Omental fat pad (tissue), 4 donors: Measurements from ENCODE around the gene DGCR8. TPM values are rescaled to one million over a fixed set of nuclear protein-coding genes. Genes with fewer than 3 reads are reported as not detected.

Experiments
- ATAC-seq: fragments of 150-250 bp; one replicate; pipeline ENCODE4 v1.9.1; 2016; ENCODE audit warnings: mild to moderate bottlenecking, moderate library complexity; ENCODE audit not compliant: low FRiP score
- DNase-seq: peaks from one replicate; pipeline ENCODE4 v3.0.0-alpha.2; 2019; ENCODE audit warnings: low spot score
- total RNA-seq, 4 donors: library from RNA; depleted of rRNA; stranded (reverse); fragments of >200 nt; gene quantifications; one replicate each; pipeline ENCODE4 v1.1.0, GENCODE V29; 2016
- TF ChIP-seq, protein P1 (sequence below), 3 donors: fragments of 450-650 bp; IDR thresholded peaks; one replicate each; pipeline ENCODE4 v1.5.1; 2016 to 2017; ENCODE audit warnings: antibody characterized with exemption in 3 of 3, mild to moderate bottlenecking in 3 of 3, moderate library complexity in 2 of 3

DGCR8 gene
- total RNA-seq, 4 donors from 2014 or later, result 16.9 to 33.5 (median 24.1) TPM

DNA sequence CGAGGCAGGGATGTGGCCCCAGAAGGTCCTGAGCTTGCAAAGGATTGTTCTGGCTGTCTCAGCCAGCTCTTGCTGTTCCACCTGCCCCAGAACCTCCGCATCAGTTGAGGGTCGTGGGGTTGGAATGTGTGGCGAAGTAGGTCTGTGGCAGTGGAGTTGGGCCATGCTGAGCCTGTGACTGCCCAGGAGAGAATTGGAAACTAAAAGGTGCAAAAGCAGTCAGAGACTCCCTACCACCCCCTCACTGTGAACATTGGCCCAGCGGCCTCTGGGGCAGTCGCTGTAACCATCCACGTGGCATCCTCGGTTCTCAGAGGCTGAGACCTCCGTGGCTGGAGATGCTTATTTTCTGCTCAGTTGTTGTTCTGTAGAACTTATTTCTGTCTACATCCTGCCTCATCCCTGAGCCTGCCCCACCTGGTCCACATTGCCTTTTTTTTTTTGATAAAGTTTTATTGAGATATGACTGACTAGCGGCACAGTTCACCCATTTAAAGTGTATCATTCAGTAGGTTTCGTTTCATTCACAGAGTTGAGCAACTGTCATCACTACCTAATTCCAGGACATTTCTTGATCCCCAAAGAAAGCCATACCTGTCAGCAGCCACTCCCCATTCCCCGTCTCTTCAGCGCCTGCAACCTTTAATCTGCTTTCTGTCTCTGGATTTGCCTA, 22.3 kb upstream of the DGCR8 start:
- TF ChIP-seq, protein P1, sequence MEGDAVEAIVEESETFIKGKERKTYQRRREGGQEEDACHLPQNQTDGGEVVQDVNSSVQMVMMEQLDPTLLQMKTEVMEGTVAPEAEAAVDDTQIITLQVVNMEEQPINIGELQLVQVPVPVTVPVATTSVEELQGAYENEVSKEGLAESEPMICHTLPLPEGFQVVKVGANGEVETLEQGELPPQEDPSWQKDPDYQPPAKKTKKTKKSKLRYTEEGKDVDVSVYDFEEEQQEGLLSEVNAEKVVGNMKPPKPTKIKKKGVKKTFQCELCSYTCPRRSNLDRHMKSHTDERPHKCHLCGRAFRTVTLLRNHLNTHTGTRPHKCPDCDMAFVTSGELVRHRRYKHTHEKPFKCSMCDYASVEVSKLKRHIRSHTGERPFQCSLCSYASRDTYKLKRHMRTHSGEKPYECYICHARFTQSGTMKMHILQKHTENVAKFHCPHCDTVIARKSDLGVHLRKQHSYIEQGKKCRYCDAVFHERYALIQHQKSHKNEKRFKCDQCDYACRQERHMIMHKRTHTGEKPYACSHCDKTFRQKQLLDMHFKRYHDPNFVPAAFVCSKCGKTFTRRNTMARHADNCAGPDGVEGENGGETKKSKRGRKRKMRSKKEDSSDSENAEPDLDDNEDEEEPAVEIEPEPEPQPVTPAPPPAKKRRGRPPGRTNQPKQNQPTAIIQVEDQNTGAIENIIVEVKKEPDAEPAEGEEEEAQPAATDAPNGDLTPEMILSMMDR (IDR thresholded peaks at IDR 0.05), result no peak
- ATAC-seq (no peak), DNase-seq (no peak)

DNA sequence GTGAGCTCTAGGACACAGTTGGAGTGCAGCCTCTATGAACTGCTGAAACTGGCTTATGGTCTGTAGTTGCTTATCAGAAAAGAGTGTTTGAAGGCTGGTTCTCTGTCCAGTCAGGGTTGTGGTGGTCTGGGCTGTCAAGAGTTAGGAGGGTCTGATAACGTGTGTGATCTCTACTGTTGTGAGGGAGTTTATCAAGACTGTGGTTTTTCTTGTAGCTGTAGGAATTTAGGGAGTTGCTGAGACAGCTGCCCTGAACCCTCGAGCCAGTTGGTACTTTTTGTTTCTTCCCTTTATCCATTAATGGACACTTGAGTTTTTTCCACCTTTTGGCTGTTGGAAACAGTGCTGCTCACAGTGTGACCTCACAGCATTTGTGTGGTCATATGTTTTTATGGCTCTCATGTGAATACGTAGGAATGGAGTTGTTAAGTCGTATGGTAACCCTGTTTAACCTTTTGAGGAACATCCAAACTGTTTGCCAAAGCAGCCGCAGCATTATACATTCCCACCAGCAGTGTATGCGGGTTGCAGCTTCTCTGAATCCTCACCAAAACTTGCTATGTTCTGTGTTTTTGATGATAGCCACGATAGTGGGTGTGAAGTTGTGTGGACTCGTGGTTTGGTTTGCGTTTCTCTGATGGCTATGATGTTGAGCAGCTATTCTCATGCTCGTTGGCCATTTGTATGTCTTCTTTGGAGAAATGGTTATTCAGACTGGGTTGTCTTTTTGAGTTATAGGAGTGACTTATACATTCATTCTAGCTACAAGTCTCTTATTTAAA, 20.9 kb upstream of the DGCR8 start:
- ATAC-seq (no peak), DNase-seq (no peak)
- TF ChIP-seq, protein P1 (IDR thresholded peaks at IDR 0.05), result no peak

DNA sequence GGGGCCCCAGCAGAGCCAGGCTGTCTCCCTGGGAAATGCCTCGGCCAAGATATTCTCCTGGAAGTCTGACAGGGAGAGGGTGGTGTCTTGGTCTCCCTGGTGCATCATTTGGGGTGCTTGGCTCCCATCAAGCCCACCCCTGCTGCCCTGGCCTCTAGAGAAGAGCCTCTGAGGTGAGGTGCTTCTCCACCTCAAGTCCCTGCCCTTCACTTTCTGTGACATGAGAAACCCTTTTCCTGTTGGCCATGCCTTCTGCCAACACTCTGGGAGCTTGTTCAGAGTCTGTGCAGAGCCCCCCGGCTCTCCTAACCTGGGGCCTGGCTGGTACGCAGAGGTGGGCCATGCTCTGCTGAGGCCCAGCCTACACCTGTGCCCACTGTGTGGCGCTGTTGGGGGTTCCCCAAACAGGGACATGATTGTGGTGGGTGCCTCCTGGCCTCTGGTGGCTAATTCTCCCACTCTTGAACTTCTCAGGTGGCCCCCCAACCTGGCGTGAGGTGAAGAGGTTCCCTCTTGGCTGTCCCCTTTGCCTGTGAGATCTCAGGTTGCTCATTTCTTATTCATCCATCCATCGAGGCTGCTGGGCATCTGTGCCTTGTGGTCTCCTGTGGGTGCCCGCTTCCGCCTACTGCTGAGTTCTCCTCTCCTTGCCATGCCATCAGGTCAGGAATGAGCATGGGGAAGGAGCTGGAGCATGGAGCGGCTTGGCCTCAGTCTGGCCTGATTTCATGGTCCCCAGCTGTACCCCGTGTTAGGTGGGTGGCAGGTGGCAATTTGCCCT, 19.2 kb upstream of the DGCR8 start:
- ATAC-seq (no peak), DNase-seq (no peak)
- TF ChIP-seq, protein P1 (IDR thresholded peaks at IDR 0.05), result no peak

DNA sequence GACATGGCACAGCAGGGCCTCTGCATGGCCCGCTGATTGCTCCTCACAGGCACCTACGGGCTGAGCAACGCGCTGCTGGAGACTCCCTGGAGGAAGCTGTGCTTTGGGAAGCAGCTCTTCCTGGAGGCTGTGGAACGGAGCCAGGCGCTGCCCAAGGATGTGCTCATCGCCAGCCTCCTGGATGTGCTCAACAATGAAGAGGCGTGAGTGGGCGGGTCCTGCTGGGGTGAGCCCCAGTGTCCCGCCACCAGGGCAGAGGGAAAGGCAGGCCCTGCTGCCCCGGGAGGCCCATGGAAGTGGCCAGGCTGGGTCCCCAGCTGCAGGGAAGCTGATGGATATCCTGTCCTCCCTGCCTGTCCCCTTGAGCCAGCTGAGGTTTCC, 18.6 kb upstream of the DGCR8 start:
- DNase-seq, result no peak
- ATAC-seq, result no peak
- TF ChIP-seq, protein P1 (IDR thresholded peaks at IDR 0.05), result no peak

DNA sequence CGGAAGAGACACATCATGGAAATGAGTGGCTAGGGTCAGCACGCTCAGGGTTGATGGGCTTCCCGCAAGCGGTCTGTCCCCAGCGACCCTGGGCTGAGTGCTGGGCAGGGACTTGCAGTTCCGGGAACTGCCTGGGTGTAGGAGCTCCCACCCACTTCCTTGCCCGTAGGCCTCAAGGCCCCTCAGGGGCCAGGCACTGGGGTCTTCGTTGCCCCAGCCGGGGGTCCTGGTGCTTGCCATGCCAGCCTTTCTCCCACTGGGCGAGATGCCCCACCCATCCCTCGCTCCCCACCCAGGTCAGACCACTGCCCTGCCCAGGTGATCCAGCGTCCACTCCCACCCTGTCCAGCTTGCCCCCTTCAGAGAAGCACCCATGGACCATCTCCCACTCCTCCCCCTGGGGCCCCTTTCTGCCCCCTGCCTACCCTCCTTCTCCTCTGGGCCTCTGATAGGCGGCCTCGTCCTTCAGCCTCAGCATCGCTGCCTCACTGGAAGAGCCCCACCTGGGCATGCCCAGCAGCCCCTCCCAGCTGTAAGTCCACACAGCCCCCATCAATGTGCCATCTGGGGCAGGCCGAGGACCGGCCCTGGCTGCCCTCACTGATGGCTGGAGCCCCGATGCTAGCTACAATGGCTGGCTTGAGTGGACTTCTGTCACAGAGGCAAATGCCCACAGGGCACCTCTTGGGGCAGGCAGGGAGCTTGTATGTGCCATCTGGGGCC, 17.8 kb upstream of the DGCR8 start:
- no peak for ATAC-seq
- DNase-seq, result no peak
- TF ChIP-seq, protein P1 (IDR thresholded peaks at IDR 0.05), result no peak

DNA sequence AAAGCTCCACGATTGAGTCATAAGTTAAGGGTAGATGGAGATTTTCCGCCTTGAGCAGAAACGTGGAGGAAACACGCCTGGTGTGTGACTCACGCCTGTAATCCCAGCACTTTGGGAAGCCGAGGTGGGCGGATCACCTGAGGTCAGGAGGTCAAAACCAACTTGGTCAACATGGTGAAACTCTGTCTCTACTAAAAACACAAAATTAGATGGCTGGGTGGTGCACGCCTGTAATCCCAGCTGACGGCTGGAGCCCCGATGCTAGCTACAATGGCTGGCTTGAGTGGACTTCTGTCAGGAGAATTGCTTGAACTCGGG, 17.3 kb upstream of the DGCR8 start:
- TF ChIP-seq, protein P1 (IDR thresholded peaks at IDR 0.05), result no peak
- DNase-seq, result no peak
- ATAC-seq, result no peak
